GM06990 (cell line): Measurements from ENCODE around the gene LIPC.

Experiments
- DNase-seq: peaks from one replicate; pipeline ENCODE4 v3.0.0-alpha.2; 2011; ENCODE audit not compliant: insufficient read length; ENCODE audit errors: extremely low read depth
- H3K27me3 ChIP-seq: replicated peaks from 2 replicates; pipeline ENCODE4 v1.6.0; 2011; ENCODE audit warnings: low read length; ENCODE audit not compliant: control insufficient read depth, insufficient read depth
- H3K36me3 ChIP-seq: 2 replicates; pipeline ENCODE4 v1.5.1; 2011; ENCODE audit warnings: low read length; ENCODE audit not compliant: control insufficient read depth, insufficient read depth
- H3K4me3 ChIP-seq: replicated peaks from 2 replicates; pipeline ENCODE4 v1.5.1; 2011; ENCODE audit warnings: low read depth, mild to moderate bottlenecking, control low read depth, low read length
- CTCF ChIP-seq: IDR thresholded peaks from 2 replicates; pipeline ENCODE4 v1.5.1; 2011; ENCODE audit warnings: low read length, control low read depth, mild to moderate bottlenecking, inconsistent platforms; ENCODE audit not compliant: insufficient read depth, poor library complexity, severe bottlenecking

LIPC gene

DNA sequence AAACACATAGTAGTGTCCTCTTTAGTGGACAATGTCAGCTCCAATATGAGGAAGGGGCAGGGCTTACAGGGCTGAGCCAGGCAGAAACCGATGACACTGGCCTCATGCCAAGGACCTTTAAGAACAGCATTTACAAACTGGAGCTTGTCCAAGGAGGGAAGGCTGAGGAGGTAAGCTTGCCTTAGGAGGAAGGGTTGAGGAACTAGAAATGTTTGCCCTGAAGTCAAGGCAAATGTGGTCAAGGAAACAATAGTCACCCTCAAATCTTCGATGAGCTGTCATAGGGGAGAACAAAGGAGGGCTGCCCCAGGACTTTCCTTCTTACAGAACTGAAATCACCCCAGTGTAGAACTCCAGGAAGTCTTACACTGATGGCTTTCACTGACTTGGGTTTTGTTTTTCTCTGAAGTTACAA lies 136.4 kb downstream of the LIPC start:
- Histone ChIP-seq H3K36me3 (no peaks in the 10 kb centered on the region), H3K4me3 (no peak overlapping the region), H3K27me3 (no peaks in the 10 kb centered on the region)
- DNase-seq, result no peak
- no peak for TF ChIP-seq CTCF

DNA sequence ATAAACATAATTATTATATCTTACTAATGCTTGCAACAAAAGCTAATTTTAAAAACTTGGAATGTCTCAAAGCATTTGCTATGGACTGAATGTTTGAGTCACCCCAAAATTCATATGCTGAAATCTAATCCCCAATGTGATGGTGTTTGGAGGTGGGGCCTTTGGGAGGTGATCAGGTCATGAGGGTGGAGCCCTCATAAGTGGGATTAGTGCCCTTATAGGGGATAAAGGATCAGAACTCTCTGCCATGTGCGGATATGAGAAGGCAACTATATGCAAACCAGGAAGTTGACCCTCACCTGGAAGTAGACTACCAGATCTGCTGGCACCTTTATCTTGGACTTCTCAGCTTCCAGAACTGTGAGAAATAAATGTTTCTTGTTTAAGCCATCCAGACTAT lies 137.7 kb downstream of the LIPC start:
- no peak overlapping the region for H3K4me3 ChIP-seq
- H3K27me3 ChIP-seq, result no peaks in the 10 kb centered on the region
- no peak for DNase-seq
- TF ChIP-seq CTCF, result no peak
- no peaks in the 10 kb centered on the region for H3K36me3 ChIP-seq

DNA sequence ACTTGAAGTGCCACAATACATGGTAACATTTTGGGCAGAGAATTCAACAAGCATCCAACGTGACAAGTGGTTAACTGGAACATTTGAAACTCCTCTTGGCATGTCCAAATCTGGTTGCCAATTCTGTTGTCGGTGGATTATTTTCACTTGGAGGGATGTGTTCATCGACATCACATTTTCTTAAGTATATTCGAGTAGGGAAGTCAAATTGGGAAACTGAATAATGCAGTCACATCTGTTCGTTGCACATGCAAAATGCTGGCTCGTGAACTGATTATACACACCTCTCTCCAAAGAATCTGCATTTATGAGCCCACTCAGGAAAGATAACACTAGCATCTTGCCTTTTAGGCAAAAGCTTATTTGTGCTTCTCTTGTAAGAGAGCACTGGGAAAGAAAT lies 139.7 kb downstream of the LIPC start:
- Histone ChIP-seq H3K36me3 (no peaks in the 10 kb centered on the region), H3K4me3 (no peak overlapping the region), H3K27me3 (no peaks in the 10 kb centered on the region)
- no peak for DNase-seq
- TF ChIP-seq CTCF, result no peak

- H3K4me3 ChIP-seq, result no peak overlapping the region
- no peak for TF ChIP-seq CTCF
- H3K27me3 ChIP-seq, result no peaks in the 10 kb centered on the region
- no peaks in the 10 kb centered on the region for H3K36me3 ChIP-seq
- DNase-seq, result no peak
Measured at GRCh38 chr15:58572521-58572920, 140.7 kb downstream of the LIPC start.

DNA sequence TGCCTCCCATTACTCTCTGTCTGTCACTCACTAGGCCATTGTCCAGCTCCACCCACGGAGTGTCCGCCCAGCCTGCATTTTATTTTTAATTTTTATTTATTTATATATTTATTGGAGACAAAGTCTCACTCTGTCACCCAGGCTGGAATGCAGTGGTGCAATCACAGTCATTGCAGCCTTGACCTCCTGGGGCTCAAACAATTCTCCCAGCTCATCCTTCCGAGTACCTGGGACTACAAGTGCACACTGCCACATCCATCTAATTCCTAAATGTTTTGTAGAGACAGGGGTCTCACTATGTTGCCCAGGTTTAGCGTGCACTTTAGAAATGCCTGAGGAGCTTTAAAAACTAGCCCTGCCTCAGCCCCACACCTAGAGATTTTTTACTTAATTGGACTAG lies 141.5 kb downstream of the LIPC start:
- no peak for DNase-seq
- TF ChIP-seq CTCF, result no peak
- Histone ChIP-seq H3K27me3 (no peaks in the 10 kb centered on the region), H3K36me3 (no peaks in the 10 kb centered on the region), H3K4me3 (no peak overlapping the region)

DNA sequence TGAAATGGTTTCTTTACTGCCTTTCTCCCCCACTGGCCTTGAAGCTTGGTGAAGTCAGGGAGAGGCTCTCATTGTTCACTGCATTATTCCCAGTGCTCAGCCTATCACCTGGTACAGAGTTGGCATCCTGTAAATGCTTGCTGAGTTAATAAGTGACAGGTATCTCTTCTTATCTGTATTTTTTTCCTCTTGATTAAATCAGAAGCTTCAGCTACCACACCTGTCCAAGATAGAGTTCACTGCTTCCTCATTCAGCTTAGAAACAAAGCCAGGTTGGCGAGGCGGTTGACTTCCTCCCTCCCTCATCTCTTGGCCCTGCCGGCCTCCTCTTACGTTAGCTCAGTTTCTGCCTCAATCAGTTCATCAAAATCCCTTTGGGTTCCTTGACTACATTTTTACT lies 142.8 kb downstream of the LIPC start:
- no peak for TF ChIP-seq CTCF
- DNase-seq, result no peak
- H3K36me3 ChIP-seq, result no peaks in the 10 kb centered on the region

More for the DNA sequence above, 142.8 kb downstream of the LIPC start:
- no peaks in the 10 kb centered on the region for H3K27me3 ChIP-seq
- H3K4me3 ChIP-seq, result no peak overlapping the region
